RCC 7860 (cell line): Measurements from ENCODE around the gene OAS1.

Experiments
- DNase-seq: peaks from one replicate; pipeline ENCODE4 v3.0.0-alpha.2; 2015; ENCODE audit warnings: low spot score
- FAIRE-seq: peaks from 2 replicates; lab custom pipeline; 2012; peaks lifted over from hg19 to GRCh38; lab: Jason Lieb, UNC

OAS1 gene

DNA sequence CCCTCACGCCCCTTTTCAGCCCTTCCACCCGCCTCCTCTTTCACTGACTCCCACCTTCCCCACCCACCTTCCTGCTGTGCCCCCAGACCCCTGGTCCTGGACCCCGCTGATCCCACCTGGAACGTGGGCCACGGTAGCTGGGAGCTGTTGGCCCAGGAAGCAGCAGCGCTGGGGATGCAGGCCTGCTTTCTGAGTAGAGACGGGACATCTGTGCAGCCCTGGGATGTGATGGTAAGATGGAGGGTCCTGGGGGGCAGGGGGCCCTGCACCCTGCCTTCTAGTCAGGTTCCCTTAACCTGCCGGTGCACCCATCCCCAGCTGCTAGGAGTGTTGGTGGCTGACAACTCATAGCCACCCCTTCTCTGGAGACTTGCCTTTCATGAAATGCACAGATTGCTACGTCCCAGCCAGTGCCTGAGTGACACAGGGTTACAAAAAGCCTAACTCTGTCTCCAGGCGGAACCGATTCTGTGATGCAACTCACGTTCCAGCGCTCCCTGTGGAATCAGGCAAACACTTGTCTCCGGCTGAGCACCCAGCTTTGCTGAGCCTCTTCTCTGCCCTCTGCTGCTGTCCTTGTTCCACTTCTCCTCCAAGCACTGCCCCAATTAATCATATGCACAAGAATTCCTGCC lies 56.6 kb downstream of the OAS1 start:
- DNase-seq = no peak
- no peak for FAIRE-seq

DNA sequence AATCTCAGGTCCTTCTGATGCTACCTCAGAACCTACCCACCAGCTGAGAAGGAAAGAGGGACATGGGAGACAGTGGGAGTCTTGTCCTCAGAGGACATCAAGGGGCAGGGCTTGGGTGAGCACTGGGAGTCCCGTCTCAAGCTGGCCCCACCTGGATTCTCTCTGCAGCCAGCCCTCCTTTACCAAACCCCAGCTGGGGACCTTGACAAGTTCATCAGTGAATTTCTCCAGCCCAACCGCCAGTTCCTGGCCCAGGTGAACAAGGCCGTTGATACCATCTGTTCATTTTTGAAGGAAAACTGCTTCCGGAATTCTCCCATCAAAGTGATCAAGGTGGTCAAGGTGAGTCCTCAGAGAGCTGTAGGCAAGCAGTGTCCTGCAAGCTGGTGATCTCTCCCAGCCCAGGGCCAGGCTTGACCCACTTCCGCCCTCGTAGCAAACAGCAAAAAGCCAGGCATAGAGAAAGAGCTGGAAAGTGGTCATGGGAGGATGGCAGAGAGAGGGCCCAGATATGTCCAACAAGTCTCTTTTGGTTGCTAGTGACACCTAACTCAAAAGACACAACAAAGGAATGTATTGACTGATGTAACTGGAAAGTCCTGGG lies 57.4 kb downstream of the OAS1 start:
- FAIRE-seq = no peak
- no peak for DNase-seq

DNA sequence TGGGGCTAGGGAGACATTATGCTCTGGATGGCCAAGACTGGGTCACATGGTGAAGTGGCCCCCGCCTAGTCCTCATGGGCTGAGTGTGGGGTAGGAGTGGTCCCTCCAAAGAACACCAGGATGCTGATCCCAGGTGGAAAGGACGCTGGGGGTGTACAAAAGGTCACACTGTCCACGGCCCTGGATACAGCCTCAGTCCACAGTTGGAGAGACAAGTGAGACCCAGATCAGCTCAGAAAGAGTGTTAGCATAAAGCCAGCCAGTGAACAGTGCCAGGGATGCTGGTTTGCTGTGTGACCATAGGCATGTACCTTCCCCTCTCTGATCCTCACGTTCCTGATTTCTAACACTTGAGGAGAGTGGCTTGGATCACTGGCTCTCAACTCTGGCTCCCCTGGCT lies 58.2 kb downstream of the OAS1 start:
- DNase-seq (no peak), FAIRE-seq (no peak)

DNA sequence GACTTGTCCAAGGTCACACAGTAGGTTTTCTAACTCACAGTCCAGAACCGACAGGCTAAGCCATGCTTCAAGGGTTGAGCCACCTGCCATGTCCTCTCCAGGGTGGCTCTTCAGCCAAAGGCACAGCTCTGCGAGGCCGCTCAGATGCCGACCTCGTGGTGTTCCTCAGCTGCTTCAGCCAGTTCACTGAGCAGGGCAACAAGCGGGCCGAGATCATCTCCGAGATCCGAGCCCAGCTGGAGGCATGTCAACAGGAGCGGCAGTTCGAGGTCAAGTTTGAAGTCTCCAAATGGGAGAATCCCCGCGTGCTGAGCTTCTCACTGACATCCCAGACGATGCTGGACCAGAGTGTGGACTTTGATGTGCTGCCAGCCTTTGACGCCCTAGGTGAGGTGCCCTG lies 58.9 kb downstream of the OAS1 start:
- no peak for FAIRE-seq

DNA sequence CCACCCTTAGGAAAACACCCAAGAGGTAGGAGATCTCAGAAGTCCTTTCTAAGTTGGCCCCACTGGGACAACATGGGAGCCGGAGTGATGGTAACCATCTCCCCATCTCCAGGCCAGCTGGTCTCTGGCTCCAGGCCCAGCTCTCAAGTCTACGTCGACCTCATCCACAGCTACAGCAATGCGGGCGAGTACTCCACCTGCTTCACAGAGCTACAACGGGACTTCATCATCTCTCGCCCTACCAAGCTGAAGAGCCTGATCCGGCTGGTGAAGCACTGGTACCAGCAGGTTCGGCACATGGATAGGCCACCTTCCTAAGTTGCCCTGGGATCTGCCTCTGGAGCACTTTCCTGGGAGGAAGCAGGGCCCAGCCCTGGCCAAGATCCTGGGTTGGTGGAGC lies 60.5 kb downstream of the OAS1 start:
- DNase-seq (no peak), FAIRE-seq (no peak)

More for the DNA sequence above, 58.9 kb downstream of the OAS1 start:
- no peak for DNase-seq

DNA sequence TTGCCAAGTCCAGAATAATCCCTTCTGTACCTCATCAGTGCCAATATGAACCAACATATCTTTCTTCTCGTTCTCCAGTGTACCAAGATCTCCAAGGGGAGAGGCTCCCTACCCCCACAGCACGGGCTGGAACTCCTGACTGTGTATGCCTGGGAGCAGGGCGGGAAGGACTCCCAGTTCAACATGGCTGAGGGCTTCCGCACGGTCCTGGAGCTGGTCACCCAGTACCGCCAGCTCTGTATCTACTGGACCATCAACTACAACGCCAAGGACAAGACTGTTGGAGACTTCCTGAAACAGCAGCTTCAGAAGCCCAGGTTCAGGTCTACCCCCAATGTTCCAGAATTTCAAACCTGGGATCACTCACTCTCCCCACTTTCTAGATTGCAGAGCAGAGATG lies 61.1 kb downstream of the OAS1 start:
- DNase-seq = no peak
- no peak for FAIRE-seq
